HG03378 (cell line): ENCODE results near the gene SPTLC3.

ENCODE experiments used
- ATAC-seq: cut with Tn5 transposase; IDR thresholded peaks from one replicate; pipeline ENCODE4 v1.9.1; 2021; ENCODE audit warnings: mild to moderate bottlenecking, moderate library complexity; ENCODE audit not compliant: unreplicated experiment

The SPTLC3 gene

GRCh38 chr20:13130061-13130706, 121.4 kb downstream of the SPTLC3 start:
- ATAC-seq: no peak

- no peak for ATAC-seq
Measured at GRCh38 chr20:13130707-13131103, 121.9 kb downstream of the SPTLC3 start.

DNA sequence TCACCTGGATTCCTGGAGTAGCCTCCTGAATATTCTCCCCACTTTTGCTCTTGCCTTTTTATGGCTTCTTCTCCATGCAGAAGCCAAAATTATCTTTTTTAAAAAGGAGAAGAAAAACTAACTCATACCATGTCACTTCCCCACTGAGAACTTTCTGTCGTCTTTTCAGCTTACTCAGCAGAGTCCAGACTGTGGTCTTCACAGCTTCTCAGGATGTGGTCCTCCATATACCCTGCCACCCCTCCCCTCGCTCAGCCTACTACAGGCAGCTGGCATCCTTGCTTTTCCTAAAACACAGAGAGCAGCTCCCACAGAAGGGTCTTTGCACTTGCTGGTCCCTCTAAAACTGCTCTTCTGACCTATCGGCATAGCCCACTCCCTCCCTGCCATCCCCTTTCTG, 122.9 kb downstream of the SPTLC3 start:
- no peak for ATAC-seq

DNA sequence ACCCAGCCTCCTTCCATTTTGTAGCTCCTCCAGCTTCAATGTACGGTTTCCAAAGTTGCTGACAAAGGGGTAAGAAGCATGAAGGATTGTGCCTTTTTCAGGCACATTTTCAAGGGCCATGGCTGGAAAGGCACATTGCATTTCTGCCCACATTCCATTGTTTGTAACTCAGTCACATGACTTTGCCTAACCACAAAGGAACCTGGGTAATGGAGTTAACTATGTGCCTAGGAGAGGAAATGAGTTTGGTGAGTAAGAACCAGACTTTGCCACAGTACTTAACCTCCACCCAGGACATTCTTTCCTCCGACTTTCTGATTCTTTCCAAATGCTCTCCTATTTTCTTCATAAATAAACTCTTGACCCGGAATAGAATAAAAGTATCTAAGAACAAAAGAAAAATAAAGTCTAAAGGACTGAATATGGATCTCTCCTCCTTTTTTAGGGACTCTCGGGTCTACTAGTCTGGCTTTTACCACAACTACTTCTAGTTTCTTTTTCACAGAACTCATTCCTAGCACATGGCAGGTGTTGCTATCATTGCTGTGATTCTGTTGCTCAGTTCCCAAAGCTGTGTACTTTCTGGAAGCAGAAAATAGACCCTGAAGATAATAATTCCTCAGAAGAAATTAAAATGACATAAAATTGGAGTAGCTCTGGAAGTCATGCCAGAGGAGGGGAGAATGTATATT, 130.8 kb downstream of the SPTLC3 start:
- no peak for ATAC-seq

- no peak for ATAC-seq
Measured at GRCh38 chr20:13140201-13140600, 131.4 kb downstream of the SPTLC3 start.

DNA sequence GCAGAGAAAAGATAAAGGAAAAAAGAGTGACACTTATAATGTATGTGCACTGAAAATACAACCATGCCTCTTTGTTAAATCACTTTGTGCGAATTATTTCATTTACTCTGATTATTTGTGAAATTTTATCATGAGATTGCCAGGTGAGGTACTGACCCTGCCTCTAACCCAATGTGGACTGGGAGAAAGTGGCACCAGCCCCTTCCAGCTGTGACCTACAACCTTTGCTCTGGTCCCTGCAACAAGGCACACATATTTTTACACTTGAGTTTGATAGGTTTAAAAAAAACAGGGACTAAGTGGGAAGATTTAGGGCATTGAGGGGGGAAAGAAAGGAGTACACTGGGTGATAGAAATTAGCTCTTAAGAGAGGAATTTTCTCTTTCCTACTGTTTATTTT, 132.0 kb downstream of the SPTLC3 start:
- no peak for ATAC-seq

DNA sequence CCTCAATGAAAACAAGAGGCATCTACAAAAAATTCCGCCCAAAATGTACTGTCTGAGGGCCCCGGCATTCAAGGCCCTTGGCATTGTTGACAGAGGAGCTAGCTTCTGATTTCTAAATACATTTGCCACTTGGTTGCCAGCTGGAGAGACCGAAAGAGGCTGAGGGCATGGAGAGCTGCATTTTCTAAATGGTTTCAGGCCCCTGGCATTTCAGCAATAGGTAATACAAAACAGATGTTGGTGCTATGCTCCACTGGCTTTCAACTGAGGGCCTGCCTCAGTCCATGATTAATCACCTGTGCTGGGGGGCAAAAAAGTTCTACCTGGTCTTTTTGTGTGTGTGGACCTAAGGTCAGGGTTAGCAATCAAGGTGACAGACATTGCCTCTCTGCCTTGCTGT, 132.8 kb downstream of the SPTLC3 start:
- no peak for ATAC-seq

- no peak for ATAC-seq
Measured at GRCh38 chr20:13142143-13142542, 133.4 kb downstream of the SPTLC3 start.

DNA sequence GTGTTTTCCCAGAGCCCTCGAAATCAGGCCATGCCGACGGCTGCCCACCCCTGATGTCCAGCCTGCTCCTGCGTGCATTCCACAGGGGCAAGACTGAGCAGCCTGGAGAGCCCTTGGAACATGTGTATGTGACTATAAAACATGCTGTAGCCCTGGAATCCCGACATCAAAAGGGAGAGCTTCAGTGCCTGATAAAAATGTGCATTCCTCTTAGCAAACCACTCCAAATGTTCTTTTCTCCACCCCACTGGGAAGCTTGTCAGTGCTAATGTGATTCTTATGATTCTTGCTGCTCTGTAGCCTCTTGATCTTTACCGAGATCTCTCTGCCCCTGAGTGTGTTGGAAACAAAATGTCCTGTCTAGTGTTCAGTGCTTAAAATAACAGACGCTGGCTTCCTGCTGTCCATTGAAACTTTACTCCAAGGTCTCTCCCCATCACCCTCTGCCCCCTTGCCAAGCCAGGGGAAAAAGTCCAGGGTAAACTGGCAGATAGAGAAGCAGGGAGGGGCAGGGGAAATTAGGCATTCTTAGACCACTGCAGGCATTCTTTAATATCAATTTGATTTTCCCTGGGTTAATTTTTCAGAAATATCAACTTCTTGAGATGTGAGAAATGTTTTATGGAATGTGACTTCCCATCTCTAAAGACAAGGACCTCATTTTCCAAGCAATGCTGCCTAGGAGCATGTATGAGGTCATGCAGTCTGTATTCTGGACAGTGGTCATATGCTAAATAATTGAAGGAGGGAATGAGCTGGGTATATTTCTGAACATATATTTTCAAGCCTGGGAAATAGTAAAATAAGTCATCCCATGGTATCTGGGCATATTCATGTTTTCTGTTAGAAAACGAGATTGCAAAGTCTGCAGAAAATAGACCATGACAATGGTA, 138.5 kb downstream of the SPTLC3 start:
- no peak for ATAC-seq

- ATAC-seq: no peak
Measured at GRCh38 chr20:13147971-13148370, 139.2 kb downstream of the SPTLC3 start.

GRCh38 chr20:13148402-13148801, 139.6 kb downstream of the SPTLC3 start:
- ATAC-seq: no peak

- ATAC-seq: no peak
Measured at GRCh38 chr20:13148961-13149360, 140.2 kb downstream of the SPTLC3 start.

DNA sequence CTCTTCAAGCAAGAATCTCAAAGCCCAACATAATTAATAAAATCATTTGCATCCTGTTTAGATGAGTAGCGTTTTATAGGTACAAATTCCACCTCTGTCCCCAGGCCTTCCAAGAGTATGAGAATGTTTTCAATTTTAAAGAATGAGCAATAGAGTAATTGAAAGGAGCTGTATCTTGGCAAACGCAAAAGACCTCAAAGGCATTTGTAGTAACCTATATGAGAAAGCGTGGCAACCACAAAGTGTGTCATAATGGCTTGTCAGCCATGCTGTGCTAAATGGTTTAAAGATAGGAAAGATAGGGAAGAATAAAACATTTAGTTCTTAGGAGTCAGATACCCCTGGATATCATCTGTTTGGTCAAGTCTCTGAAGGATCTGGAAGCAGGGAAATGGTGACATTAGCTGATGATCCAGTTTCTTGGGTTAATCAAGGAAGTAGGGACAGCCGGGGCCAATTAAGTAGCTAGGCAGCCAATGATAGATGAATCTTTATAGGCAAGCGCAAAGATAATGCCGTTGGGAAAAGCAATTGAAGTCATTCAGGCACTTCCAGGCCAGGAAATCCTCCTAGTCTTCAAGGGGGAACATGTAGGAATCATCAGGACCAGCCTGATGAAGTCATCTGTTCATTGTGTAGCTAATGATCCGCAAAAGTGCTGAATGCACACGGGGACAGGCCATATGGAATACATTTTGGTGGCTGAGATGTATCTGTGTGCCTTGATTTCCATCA, 140.8 kb downstream of the SPTLC3 start:
- ATAC-seq: no peak

DNA sequence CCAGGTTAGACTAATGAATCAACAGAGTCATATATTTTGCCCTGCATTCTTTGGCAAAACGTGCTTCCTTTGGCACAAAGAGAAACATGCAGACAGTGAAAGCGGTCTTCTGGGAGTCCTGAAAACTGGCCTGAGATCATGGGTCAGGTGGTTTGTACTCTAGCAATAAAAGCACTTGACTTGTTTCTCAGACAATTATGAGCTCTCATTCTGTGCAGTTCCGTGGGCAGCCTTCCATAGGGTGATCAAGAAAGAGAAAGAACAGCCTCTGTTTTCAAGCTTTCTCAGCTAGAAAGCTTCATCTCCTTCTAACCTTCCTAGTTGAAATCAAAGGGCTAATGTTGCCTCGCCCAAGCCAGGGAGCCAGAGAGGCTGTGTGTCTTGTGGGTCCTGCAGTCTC, 149.6 kb downstream of the SPTLC3 start:
- ATAC-seq: no peak

DNA sequence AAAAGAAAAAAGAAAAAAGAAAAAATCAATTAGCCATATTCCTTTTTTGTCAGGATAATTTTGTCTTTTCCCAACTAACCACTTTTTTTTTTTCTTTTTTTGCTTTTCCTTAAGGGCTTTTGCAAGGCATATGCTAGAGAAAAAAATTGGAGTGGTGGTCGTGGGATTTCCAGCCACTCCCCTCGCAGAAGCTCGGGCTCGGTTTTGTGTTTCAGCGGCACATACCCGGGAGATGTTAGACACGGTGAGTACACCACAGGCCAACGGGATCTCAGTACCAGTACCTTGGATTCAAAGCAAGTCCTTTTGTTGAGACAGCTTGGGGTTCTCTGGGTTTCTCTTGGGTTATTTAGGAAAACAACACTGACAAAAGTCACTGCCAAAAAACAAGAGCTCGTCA, 151.1 kb downstream of the SPTLC3 start:
- no peak for ATAC-seq

- ATAC-seq: no peak
Measured at GRCh38 chr20:13165203-13165602, 156.4 kb downstream of the SPTLC3 start.

DNA sequence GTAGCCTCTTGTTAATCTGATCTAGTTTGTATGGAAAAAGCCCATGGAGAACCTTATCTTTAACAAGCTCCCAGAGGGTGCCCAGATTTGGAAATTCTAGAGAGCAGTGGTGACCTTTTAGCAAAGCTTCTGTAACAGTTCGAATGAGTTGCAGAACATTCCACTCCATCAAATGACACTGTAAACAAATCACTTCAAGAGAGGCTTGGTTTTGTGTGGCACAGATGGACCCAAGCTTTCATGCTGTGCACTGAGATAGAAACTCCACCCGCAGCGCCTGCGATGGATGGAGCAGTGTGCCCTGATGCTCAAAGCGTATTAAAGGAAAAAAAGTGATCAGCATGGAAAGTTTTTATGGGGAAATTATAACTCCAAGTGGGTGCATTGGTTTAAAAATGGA, 157.2 kb downstream of the SPTLC3 start:
- no peak for ATAC-seq

DNA sequence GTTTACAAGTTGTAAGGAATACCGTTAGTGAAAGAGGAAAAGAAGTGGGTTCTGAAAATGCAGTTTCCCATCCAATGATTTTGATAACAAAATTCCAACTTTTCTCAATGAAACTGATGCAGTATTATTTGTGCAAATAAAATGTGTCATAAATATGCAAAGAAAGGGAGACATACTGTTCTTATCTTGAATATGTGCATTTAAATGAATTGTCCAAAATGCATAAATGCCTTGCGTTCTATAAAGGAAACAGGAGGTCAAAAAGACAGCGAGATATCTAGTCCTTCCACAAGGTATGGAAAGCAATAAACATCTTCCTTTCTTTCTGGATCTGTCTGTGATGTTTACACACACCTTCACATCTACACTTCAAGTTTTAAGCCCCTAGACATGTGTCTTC, 157.7 kb downstream of the SPTLC3 start:
- no peak for ATAC-seq

GRCh38 chr20:13169086-13169485, 160.3 kb downstream of the SPTLC3 start:
- ATAC-seq: no peak

DNA sequence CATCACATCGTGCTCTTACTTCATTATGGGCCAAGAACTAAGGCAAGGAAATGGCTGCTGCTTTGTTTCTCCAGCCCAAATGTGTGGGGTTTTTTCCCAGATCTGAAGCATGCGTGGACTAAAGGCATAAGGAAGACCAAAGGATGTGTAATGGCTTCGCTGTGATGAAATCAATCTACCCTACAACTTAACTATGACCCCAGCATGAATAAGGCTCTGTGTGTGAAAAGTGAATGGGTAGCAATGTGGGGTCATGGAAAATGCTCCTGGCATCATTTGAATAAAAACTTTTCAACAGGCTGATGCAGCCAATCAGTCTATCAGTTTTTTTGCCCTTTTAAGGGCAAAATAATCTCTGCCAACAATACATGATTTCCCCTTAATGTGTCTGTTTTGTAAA, 162.0 kb downstream of the SPTLC3 start:
- ATAC-seq: no peak

GRCh38 chr20:13173201-13173600, 164.4 kb downstream of the SPTLC3 start:
- no peak for ATAC-seq
